GM12801 (cell line): ENCODE results near the gene TRPM4.

ENCODE experiments used
- CTCF ChIP-seq: IDR thresholded peaks from one replicate; pipeline ENCODE4 v1.5.1; 2011; ENCODE audit warnings: control low read depth; ENCODE audit not compliant: insufficient read length; ENCODE audit errors: extremely low read depth

The TRPM4 gene

GRCh38 chr19:49114630-49115363, 42.8 kb upstream of the TRPM4 start:
- TF ChIP-seq CTCF = no peak

- no peak for TF ChIP-seq CTCF
Measured at GRCh38 chr19:49116544-49116943, 41.0 kb upstream of the TRPM4 start.

- no peak for TF ChIP-seq CTCF
Measured at GRCh38 chr19:49117677-49118564, 39.7 kb upstream of the TRPM4 start.

GRCh38 chr19:49118565-49119410, 38.8 kb upstream of the TRPM4 start, which contains the start of gene C19orf73:
Gene C19orf73 (minus strand): TSS chr19:49119143. CDS start chr19:49119022, 121 bp downstream.
- TF ChIP-seq CTCF = no peak

- no peak for TF ChIP-seq CTCF
Measured at GRCh38 chr19:49119411-49120324, 37.9 kb upstream of the TRPM4 start, which contains the start of gene PPFIA3. Gene PPFIA3 (plus strand): TSS chr19:49119544. CDS start chr19:49127874, 8,330 bp downstream.

GRCh38 chr19:49120325-49120683, 37.3 kb upstream of the TRPM4 start:
- TF ChIP-seq CTCF = no peak
